Transverse colon (tissue), 4 donors: Measurements from ENCODE around the gene PCF11. TPM values are rescaled to one million over a fixed set of nuclear protein-coding genes. Genes with fewer than 3 reads are reported as not detected.
"Not testable (repeated sequence)": the region's sequence is repeated elsewhere in the genome, so short reads cannot be mapped to it uniquely, and the experiment has no call there.

Experiments
- DNase-seq: peaks from one replicate; pipeline ENCODE4 v3.0.0-alpha.2; 2019
- H3K27ac ChIP-seq, 4 donors: fragments of 200-600 bp; sonication (generic); 2 replicates each; pipeline ENCODE4 v1.5.1; 2016 to 2018; ENCODE audit warnings: inconsistent platforms in 4 of 4
- H3K27me3 ChIP-seq: fragments of 200-600 bp; sonication (generic); 2 replicates; pipeline ENCODE4 v1.5.1; 2017; ENCODE audit warnings: inconsistent platforms
- H3K36me3 ChIP-seq, 4 donors: fragments of 200-600 bp; sonication (generic); 2 replicates each; pipeline ENCODE4 v1.5.1; 2017 to 2019; ENCODE audit warnings: inconsistent platforms in 4 of 4
- H3K4me1 ChIP-seq, 4 donors: fragments of 200-600 bp; sonication (generic); 2 replicates each; pipeline ENCODE4 v1.5.1; 2017 to 2020; ENCODE audit warnings: inconsistent platforms in 4 of 4
- H3K4me3 ChIP-seq, 4 donors: fragments of 200-600 bp; sonication (generic); 1 replicate in 1 of 4; 2 replicates in 3 of 4; pipeline versions ENCODE4 v1.5.1 to v1.6.1; 2017 to 2019; ENCODE audit warnings: inconsistent platforms in 4 of 4
- H3K9me3 ChIP-seq, 2 donors: fragments of 200-600 bp; sonication (generic); 2 replicates each; pipeline ENCODE4 v1.5.1; 2017 to 2019; ENCODE audit warnings: inconsistent platforms in 2 of 2
- CTCF ChIP-seq, 5 experiments: fragments of 200-600 bp in 3 of 5; fragments of 450-650 bp in 2 of 5; sonication (generic) in 3 of 5; IDR thresholded peaks; 1 replicate in 2 of 5; 2 replicates in 3 of 5; pipeline ENCODE4 v1.5.1; 2016 to 2017; ENCODE audit warnings: antibody characterized with exemption in 5 of 5, inconsistent platforms in 3 of 5, mild to moderate bottlenecking in 2 of 5, moderate library complexity in 1 of 5
- EP300 ChIP-seq: sonication (generic); formaldehyde crosslinking; IDR thresholded peaks from one replicate; pipeline ENCODE4 v1.6.1; 2017; ENCODE audit warnings: antibody characterized with exemption, low read depth
- POLR2A ChIP-seq: fragments of 450-650 bp; IDR thresholded peaks from one replicate; pipeline ENCODE4 v1.6.1; 2016; ENCODE audit warnings: antibody characterized with exemption, mild to moderate bottlenecking, moderate library complexity
- POLR2AphosphoS5 ChIP-seq, 3 donors: sonication (generic); formaldehyde crosslinking; IDR thresholded peaks; one replicate each; pipeline ENCODE4 v1.6.1; 2016; ENCODE audit warnings: antibody characterized with exemption in 3 of 3
- WGBS, 2 donors: methylation state at CpG; one replicate each; pipeline ENCODE4 v1.1.5; 2018; ENCODE audit warnings: low coverage in 1 of 2; 5-methylcytosine and 5-hydroxymethylcytosine counted together
- in situ Hi-C, 4 donors: fragments of 200-750 bp; cut with MboI; loops; one replicate each; pipeline versions ENCODE4 v1.15.0 to v1.15.1; 2017; ENCODE audit warnings: low sequenced_read_pairs in 3 of 4, low pct_ligation_motif_present in 1 of 4, low pct_unique_long_range_greater_than_20kb in 1 of 4
- intact Hi-C: fragments of 100-400 bp; cut with DNase I; formaldehyde crosslinking; loops from one replicate; pipeline ENCODE4 v1.15.1; 2023; ENCODE audit warnings: low total_unique reads
- total RNA-seq, 4 donors: library from RNA; depleted of rRNA; stranded (reverse); fragments of >200 nt; gene quantifications; one replicate each; pipeline ENCODE4 v1.1.0, GENCODE V29; 2016

PCF11 gene
- total RNA-seq, 4 donors from 2014 or later = 81.1 to 346 (median 154) TPM

- intact Hi-C loops = no loop called here
Measured at GRCh38 chr11:83127310-83127637, 29.7 kb upstream of the PCF11 start.

GRCh38 chr11:83132191-83132590 lies 24.7 kb upstream of the PCF11 start:
- DNase-seq = no peak
- no peak for TF ChIP-seq POLR2A
- TF ChIP-seq EP300 = no peak
- in situ Hi-C loops = no loop called here
- H3K9me3 ChIP-seq = no peaks in the 10 kb centered on the region
- 75 to 80% methylated on average over 2 to 4 of the region's 4 CpGs for WGBS, 2 donors
- intact Hi-C loops = no loop called here
- no peak overlapping the region for H3K4me3 ChIP-seq
- no peaks in the 10 kb centered on the region for H3K36me3 ChIP-seq
- no peaks in the 10 kb centered on the region for H3K27me3 ChIP-seq
- no peak overlapping the region for H3K27ac ChIP-seq
- H3K4me1 ChIP-seq = no peaks in the 10 kb centered on the region

More at GRCh38 chr11:83127310-83127637, 29.7 kb upstream of the PCF11 start:
- H3K27ac ChIP-seq = no peak overlapping the region
- no peaks in the 10 kb centered on the region for H3K9me3 ChIP-seq
- H3K36me3 ChIP-seq = no peaks in the 10 kb centered on the region
- H3K4me3 ChIP-seq = no peak overlapping the region
- H3K27me3 ChIP-seq = no peaks in the 10 kb centered on the region
- in situ Hi-C loops = no loop called here
- TF ChIP-seq POLR2A (no peak), POLR2AphosphoS5 (IDR thresholded peaks at IDR 0.05) (no peak), CTCF (IDR thresholded peaks at IDR 0.05) (no peak), EP300 (no peak)
- H3K4me1 ChIP-seq = no peaks in the 10 kb centered on the region
- DNase-seq = no peak
- WGBS, 2 donors = 83 to 91% methylated on average over 2 to 5 of the region's 5 CpGs

- H3K4me1 ChIP-seq, in situ Hi-C loops, H3K4me3 ChIP-seq, DNase-seq, H3K36me3 ChIP-seq, H3K27ac ChIP-seq, intact Hi-C loops, H3K27me3 ChIP-seq, H3K9me3 ChIP-seq: not testable (repeated sequence)
- 94% methylated on average over 3 of the region's 29 CpGs; no CpG with 5 or more reads in 1 of the 2 donors for WGBS, 2 donors
Measured at GRCh38 chr11:83133266-83133665, 23.7 kb upstream of the PCF11 start.

GRCh38 chr11:83139310-83139709 lies 17.6 kb upstream of the PCF11 start:
- no peaks in the 10 kb centered on the region for H3K27me3 ChIP-seq
- H3K4me1 ChIP-seq = no peaks in the 10 kb centered on the region
- TF ChIP-seq EP300 (no peak), POLR2A (no peak), CTCF (IDR thresholded peaks at IDR 0.05) (no peak), POLR2AphosphoS5 (IDR thresholded peaks at IDR 0.05) (no peak)
- no peak for DNase-seq
- H3K4me3 ChIP-seq = no peak overlapping the region
- no peak overlapping the region for H3K27ac ChIP-seq
- H3K36me3 ChIP-seq = no peaks in the 10 kb centered on the region
- H3K9me3 ChIP-seq = no peaks in the 10 kb centered on the region
- in situ Hi-C loops (no loop called here), intact Hi-C loops (no loop called here)
- 69 to 83% methylated on average over 6 of the region's 6 CpGs for WGBS, 2 donors

- TF ChIP-seq EP300 (no peak), POLR2AphosphoS5 (IDR thresholded peaks at IDR 0.05) (no peak), POLR2A (no peak), CTCF (IDR thresholded peaks at IDR 0.05) (no peak)
- in situ Hi-C loops (no loop called here), intact Hi-C loops (no loop called here)
- 85 to 90% methylated on average over 11 of the region's 11 CpGs for WGBS, 2 donors
- no peak overlapping the region for H3K4me3 ChIP-seq
- H3K27ac ChIP-seq = no peak overlapping the region
- H3K4me1 ChIP-seq = no peaks in the 10 kb centered on the region
- H3K9me3 ChIP-seq = no peaks in the 10 kb centered on the region
- no peak for DNase-seq
- no peaks in the 10 kb centered on the region for H3K27me3 ChIP-seq
- no peaks in the 10 kb centered on the region for H3K36me3 ChIP-seq
Measured at GRCh38 chr11:83140691-83141455, 16.1 kb upstream of the PCF11 start.
